ENCODE data around the gene GAS2. TPM values are rescaled to one million over a fixed set of nuclear protein-coding genes. Genes with fewer than 3 reads are reported as not detected.

GAS2 gene
- total and polyA plus RNA-seq, 9 of the 15 experiments (the other 6 are each of a cell fraction or from before 2014, with no cell fraction given): 0.77 to 1.9 (median 1.1) TPM

DNA sequence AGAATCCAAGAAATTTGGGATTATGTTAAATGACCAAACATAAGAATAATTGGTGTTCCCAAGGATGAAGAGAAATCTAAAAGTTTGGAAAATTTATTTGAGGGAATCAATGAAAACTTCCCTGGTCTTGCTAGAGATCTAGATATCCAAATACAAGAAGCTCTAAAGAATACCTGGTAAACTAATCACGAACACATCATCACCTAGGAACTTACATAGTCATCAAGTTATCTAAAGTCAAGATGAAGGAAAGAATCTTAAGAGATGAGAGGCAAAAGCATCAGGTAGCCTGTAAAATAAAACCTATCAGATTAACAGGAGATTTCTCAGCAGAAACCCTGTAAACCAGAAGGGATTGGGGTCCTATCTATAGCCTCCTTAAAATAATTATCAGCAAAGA, 46.9 kb downstream of the GAS2 start:
- intact Hi-C loops (cut with micrococcal nuclease) (no loop called here), in situ Hi-C loops (cut with MboI) (no loop called here)
- Histone ChIP-seq H3K27me3 (ENCODE audit: control insufficient read depth in 2 of 2, insufficient read depth in 2 of 2, low read length in 2 of 2) (no peaks in the 10 kb centered on the region), H3K4me1 (replicated peaks in 1 of 2; ENCODE audit: control insufficient read depth in 2 of 2, insufficient read depth in 2 of 2, low read length in 2 of 2) (no peaks in the 10 kb centered on the region), H2AFZ (ENCODE audit: low read depth, low read length) (no peak overlapping the region), H3K36me3 (ENCODE audit: control insufficient read depth, insufficient read depth, low read length) (no peaks in the 10 kb centered on the region), H3K9me1 (ENCODE audit: control insufficient read depth, insufficient read depth, low read length) (no peaks in the 10 kb centered on the region), H3K9ac (ENCODE audit: insufficient read depth in 1 of 2, low read depth in 2 of 2, low read length in 2 of 2) (no peak overlapping the region), H4K20me1 (replicated peaks; ENCODE audit: control insufficient read depth, insufficient read depth, low read length) (no peaks in the 10 kb centered on the region), H3K4me2 (ENCODE audit: insufficient read depth, low read length) (no peak overlapping the region), H3K9me3 (replicated peaks; ENCODE audit: control insufficient read depth, insufficient read depth, low read depth, low read length) (no peaks in the 10 kb centered on the region), H3K79me2 (ENCODE audit: control insufficient read depth, insufficient read depth, low read length) (no peaks in the 10 kb centered on the region), H3K4me3 (no peak overlapping the region), H3K27ac (ENCODE audit: extremely low read depth, low read depth, low read length) (no peak overlapping the region)
- FAIRE-seq (no peak), ATAC-seq (no peak), DNase-seq (ENCODE audit: extremely low read depth in 1 of 4, low spot score in 3 of 4) (no peak)
- TF ChIP-seq, protein P1, sequence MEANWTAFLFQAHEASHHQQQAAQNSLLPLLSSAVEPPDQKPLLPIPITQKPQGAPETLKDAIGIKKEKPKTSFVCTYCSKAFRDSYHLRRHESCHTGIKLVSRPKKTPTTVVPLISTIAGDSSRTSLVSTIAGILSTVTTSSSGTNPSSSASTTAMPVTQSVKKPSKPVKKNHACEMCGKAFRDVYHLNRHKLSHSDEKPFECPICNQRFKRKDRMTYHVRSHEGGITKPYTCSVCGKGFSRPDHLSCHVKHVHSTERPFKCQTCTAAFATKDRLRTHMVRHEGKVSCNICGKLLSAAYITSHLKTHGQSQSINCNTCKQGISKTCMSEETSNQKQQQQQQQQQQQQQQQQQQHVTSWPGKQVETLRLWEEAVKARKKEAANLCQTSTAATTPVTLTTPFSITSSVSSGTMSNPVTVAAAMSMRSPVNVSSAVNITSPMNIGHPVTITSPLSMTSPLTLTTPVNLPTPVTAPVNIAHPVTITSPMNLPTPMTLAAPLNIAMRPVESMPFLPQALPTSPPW (CRISPR knock-in tag; IDR thresholded peaks at IDR 0.05): no peak
- TF ChIP-seq, protein P2, sequence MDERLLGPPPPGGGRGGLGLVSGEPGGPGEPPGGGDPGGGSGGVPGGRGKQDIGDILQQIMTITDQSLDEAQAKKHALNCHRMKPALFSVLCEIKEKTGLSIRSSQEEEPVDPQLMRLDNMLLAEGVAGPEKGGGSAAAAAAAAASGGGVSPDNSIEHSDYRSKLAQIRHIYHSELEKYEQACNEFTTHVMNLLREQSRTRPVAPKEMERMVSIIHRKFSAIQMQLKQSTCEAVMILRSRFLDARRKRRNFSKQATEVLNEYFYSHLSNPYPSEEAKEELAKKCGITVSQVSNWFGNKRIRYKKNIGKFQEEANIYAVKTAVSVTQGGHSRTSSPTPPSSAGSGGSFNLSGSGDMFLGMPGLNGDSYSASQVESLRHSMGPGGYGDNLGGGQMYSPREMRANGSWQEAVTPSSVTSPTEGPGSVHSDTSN (CRISPR knock-in tag; IDR thresholded peaks at IDR 0.05; ENCODE audit: low read depth): no peak
- TF ChIP-seq, protein P2 (tag; conservative IDR thresholded peaks at IDR 0.05; ENCODE audit: low read depth): no peak
- no peak for TF ChIP-seq RBM25 (IDR thresholded peaks at IDR 0.05; ENCODE audit: low read depth, low read length, severe bottlenecking)
- no peak for TF ChIP-seq HDAC6 (IDR thresholded peaks at IDR 0.05; ENCODE audit: low read depth, low read length)
- no peak for TF ChIP-seq PRPF4 (IDR thresholded peaks at IDR 0.05; ENCODE audit: insufficient read depth, low read depth, low read length, poor library complexity, severe bottlenecking)
- no peak for TF ChIP-seq ZNF41 (CRISPR knock-in tag; conservative IDR thresholded peaks at IDR 0.05)
- TF ChIP-seq, protein P3, sequence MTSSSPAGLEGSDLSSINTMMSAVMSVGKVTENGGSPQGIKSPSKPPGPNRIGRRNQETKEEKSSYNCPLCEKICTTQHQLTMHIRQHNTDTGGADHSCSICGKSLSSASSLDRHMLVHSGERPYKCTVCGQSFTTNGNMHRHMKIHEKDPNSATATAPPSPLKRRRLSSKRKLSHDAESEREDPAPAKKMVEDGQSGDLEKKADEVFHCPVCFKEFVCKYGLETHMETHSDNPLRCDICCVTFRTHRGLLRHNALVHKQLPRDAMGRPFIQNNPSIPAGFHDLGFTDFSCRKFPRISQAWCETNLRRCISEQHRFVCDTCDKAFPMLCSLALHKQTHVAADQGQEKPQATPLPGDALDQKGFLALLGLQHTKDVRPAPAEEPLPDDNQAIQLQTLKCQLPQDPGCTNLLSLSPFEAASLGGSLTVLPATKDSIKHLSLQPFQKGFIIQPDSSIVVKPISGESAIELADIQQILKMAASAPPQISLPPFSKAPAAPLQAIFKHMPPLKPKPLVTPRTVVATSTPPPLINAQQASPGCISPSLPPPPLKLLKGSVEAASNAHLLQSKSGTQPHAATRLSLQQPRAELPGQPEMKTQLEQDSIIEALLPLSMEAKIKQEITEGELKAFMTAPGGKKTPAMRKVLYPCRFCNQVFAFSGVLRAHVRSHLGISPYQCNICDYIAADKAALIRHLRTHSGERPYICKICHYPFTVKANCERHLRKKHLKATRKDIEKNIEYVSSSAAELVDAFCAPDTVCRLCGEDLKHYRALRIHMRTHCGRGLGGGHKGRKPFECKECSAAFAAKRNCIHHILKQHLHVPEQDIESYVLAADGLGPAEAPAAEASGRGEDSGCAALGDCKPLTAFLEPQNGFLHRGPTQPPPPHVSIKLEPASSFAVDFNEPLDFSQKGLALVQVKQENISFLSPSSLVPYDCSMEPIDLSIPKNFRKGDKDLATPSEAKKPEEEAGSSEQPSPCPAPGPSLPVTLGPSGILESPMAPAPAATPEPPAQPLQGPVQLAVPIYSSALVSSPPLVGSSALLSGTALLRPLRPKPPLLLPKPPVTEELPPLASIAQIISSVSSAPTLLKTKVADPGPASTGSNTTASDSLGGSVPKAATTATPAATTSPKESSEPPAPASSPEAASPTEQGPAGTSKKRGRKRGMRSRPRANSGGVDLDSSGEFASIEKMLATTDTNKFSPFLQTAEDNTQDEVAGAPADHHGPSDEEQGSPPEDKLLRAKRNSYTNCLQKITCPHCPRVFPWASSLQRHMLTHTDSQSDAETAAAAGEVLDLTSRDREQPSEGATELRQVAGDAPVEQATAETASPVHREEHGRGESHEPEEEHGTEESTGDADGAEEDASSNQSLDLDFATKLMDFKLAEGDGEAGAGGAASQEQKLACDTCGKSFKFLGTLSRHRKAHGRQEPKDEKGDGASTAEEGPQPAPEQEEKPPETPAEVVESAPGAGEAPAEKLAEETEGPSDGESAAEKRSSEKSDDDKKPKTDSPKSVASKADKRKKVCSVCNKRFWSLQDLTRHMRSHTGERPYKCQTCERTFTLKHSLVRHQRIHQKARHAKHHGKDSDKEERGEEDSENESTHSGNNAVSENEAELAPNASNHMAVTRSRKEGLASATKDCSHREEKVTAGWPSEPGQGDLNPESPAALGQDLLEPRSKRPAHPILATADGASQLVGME (CRISPR knock-in tag; IDR thresholded peaks at IDR 0.05): no peak
- no peak for TF ChIP-seq DMBX1 (CRISPR knock-in tag; IDR thresholded peaks at IDR 0.05; ENCODE audit: borderline replicate concordance)
- TF ChIP-seq, protein P4, sequence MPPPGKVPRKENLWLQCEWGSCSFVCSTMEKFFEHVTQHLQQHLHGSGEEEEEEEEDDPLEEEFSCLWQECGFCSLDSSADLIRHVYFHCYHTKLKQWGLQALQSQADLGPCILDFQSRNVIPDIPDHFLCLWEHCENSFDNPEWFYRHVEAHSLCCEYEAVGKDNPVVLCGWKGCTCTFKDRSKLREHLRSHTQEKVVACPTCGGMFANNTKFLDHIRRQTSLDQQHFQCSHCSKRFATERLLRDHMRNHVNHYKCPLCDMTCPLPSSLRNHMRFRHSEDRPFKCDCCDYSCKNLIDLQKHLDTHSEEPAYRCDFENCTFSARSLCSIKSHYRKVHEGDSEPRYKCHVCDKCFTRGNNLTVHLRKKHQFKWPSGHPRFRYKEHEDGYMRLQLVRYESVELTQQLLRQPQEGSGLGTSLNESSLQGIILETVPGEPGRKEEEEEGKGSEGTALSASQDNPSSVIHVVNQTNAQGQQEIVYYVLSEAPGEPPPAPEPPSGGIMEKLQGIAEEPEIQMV (tag; conservative IDR thresholded peaks at IDR 0.05; ENCODE audit: low read depth): no peak
- TF ChIP-seq ZNF445 (CRISPR knock-in tag; IDR thresholded peaks at IDR 0.05; ENCODE audit: low read depth): no peak
- CTCF ChIA-PET (ENCODE audit: low intra/inter-chr PET ratio): interaction anchor here (0.6 kb wide), 1 partner anchor 1323 kb away, joined by 3 read pairs; no protein-coding TSS in a partner anchor
- POLR2A ChIA-PET: no interaction called here
- 0% methylated on average over 1 of the region's 1 CpG for WGBS (ENCODE audit: insufficient coverage, low coverage, missing lambda C conversion rate)
- no TSS peak for BruUV-seq (replicated peaks)

Data from K562 (cell line).